ENCODE measurements around the gene AFDN. TPM values are rescaled to one million over a fixed set of nuclear protein-coding genes. Genes with fewer than 3 reads are reported as not detected.
A peak's percentile ranks its signal among the peaks of the same experiment; 100 is the strongest.

The AFDN gene
- total RNA-seq, 2 donors from 2014 or later, result 13.5 to 15.4 TPM

DNA sequence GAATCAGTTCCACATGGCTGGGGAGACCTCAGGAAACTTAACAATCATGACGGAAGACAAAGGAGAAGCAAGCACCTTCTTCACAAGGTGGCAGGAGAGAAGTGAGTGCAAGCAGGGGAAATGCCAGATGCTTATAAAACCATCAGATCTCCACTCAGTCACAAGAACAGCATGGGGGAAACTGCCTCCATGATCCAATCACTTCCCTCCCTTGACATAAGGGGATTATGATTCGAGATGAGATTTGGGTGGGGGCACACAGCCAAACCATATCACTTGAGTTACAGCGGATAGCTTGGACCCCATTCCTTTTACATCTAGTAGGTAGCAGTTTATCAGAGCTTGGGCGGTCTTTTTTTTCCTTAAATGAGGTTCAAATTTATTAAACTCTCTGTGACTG lies 19.1 kb downstream of the AFDN start:
- no peaks in the 10 kb centered on the region for H3K9me3 Mint-ChIP-seq

DNA sequence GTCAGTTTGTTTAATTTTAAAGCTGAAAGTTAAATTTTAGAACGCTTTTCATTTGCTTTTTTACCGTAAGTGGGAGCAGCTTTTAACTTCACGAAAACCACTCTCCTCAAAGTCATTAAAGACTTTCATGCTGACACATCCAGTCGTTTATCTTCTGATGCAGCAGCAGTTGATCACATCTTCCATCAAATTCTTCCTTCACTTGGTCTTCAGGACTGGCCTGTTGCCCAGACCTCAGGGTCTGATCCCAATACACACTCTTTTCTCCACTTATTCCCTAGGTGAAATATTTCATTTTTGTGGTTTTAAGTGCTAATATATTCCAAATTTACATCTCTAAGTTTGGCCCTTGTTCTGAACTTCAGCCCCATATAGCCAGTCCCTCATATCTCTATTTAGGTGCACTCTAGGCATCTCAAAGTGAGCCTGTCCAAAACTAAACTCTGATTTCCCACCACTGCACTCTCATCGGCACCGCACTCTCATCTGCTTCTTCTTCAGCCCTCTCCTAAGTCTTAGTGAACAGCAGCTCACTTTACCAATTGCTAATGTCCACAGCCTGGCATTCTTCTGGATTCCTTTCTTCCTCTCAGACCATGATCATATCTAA lies 20.4 kb downstream of the AFDN start:
- DNase-seq (ENCODE audit: low spot score in 2 of 2) (no peak), ATAC-seq (no peak)
- no peak overlapping the region for H3K27ac Mint-ChIP-seq
- H3K36me3 Mint-ChIP-seq, result no peaks in the 10 kb centered on the region
- no peaks in the 10 kb centered on the region for H3K9me3 Mint-ChIP-seq

More for the DNA sequence above, 19.1 kb downstream of the AFDN start:
- Mint-ChIP-seq H3K27ac (no peak overlapping the region), H3K36me3 (no peaks in the 10 kb centered on the region)
- no peak for ATAC-seq
- no peak for DNase-seq (ENCODE audit: low spot score in 2 of 2)

GRCh38 chr6:167847936-167848335 lies 21.2 kb downstream of the AFDN start:
- no peak for ATAC-seq
- DNase-seq (ENCODE audit: low spot score in 2 of 2), result no peak
- Mint-ChIP-seq H3K27ac (no peak overlapping the region), H3K36me3 (no peaks in the 10 kb centered on the region), H3K9me3 (no peaks in the 10 kb centered on the region)

DNA sequence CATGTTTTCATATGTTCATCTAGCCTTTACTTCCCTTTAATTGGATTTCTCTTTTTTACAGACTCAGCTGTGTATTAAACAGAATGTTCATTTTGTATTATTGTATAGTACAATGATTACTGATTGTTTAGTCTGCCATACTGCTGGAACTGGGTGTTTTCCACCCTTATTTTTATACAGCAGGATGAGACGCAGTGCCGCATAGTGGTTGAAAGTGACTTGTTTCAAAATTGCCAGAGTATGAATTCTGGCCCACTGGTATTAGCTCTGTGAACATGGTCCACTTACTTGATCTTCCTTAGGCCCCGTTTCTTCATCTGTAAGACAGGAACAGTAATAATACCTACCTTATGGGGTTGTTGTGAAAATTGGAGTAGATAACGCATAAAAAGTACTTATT lies 22.1 kb downstream of the AFDN start:
- H3K27ac Mint-ChIP-seq, result no peak overlapping the region
- DNase-seq (ENCODE audit: low spot score in 2 of 2) (no peak), ATAC-seq (no peak)
- H3K9me3 Mint-ChIP-seq, result no peaks in the 10 kb centered on the region
- H3K36me3 Mint-ChIP-seq, result no peaks in the 10 kb centered on the region

- ATAC-seq, result no peak
- Mint-ChIP-seq H3K36me3 (no peaks in the 10 kb centered on the region), H3K27ac (no peak overlapping the region), H3K9me3 (no peaks in the 10 kb centered on the region)
- no peak for DNase-seq (ENCODE audit: low spot score in 2 of 2)
These were observed 23.2 kb downstream of the AFDN start for GRCh38 chr6:167849846-167850459.

GRCh38 chr6:167850782-167851181 lies 24.1 kb downstream of the AFDN start:
- DNase-seq (ENCODE audit: low spot score in 2 of 2), result no peak
- no peak for ATAC-seq
- Mint-ChIP-seq H3K27ac (no peak overlapping the region), H3K36me3 (no peaks in the 10 kb centered on the region), H3K9me3 (no peaks in the 10 kb centered on the region)

GRCh38 chr6:167851370-167851952 lies 24.8 kb downstream of the AFDN start:
- Mint-ChIP-seq H3K36me3 (no peaks in the 10 kb centered on the region), H3K27ac (no peak overlapping the region), H3K9me3 (no peaks in the 10 kb centered on the region)
- DNase-seq (ENCODE audit: low spot score in 2 of 2), result no peak
- ATAC-seq, result no peak

DNA sequence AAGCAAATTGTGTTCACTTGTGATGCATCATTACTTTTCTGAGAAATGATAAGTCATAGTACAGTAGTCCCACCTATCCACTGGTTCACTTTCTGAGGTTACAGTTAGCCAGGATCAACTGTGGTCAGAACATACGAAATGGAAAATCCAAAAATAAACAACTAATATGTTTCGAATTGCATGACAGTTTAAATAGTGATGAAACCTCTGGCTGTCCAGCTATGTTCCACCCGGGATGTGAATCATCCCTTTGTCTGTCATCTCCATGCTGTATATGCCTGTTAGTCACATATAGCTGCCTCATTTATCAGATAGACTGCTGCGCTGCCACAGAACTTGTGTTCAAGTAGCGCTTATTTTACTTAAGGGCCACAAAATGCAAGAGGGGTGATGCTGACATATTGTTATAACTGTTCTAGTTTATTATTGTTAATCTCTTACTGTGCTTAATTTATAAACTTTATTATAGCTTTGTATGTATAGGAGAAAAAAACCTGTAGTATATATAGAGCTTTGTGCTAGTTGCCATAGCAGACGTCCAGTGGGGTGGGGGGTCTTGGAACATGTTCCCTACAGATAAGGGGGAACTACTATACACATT lies 29.2 kb downstream of the AFDN start:
- no peak overlapping the region for H3K27ac Mint-ChIP-seq
- DNase-seq (ENCODE audit: low spot score in 2 of 2) (no peak), ATAC-seq (peak; percentile 68 to 76)
- no peaks in the 10 kb centered on the region for H3K36me3 Mint-ChIP-seq
- peaks cover 0 to 4% of the 10 kb centered on the region in 2 donors for H3K9me3 Mint-ChIP-seq

GRCh38 chr6:167856474-167856873 lies 29.8 kb downstream of the AFDN start:
- DNase-seq (ENCODE audit: low spot score in 2 of 2) (no peak), ATAC-seq (no peak)
- H3K27ac Mint-ChIP-seq, result peak overlapping the region in 1 of 2 donors; percentile 17
- H3K9me3 Mint-ChIP-seq, result peaks cover 0 to 4% of the 10 kb centered on the region in 2 donors
- H3K36me3 Mint-ChIP-seq, result no peaks in the 10 kb centered on the region

DNA sequence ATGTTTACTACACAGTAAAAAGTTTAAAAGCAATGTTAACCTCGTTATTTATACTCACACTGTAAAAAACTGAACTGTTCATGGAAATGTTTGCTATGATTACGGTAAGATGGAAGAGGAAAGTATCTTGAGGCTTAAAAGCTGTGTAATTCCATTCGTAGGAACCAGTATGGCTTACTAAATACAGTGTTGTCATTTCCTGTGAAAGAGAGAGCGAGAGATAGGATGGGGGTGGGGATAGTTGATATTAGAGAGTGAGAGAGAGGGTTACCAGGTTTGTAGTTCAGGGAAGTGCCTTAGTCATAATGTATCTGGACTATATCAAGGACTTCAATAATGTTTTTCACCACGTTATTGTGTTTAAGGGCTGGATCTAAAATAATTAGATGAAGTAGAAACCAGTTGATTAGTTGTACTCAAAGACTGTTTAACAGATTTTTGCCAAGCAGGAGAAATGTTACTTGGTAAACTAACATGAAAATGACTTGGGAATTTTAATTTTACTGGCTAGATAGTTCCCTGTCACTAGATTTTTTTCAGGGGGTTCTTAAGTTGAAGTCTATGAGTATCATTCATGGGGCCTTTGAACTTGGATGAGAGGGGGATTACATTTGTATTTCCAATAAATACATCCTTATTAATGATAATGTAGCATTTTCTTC lies 30.4 kb downstream of the AFDN start:
- ATAC-seq (peak; percentile 63 to 64), DNase-seq (ENCODE audit: low spot score in 2 of 2) (no peak)
- H3K9me3 Mint-ChIP-seq, result peaks cover 0 to 4% of the 10 kb centered on the region in 2 donors
- H3K36me3 Mint-ChIP-seq, result no peaks in the 10 kb centered on the region
- H3K27ac Mint-ChIP-seq, result peak overlapping the region in 1 of 2 donors; percentile 17

DNA sequence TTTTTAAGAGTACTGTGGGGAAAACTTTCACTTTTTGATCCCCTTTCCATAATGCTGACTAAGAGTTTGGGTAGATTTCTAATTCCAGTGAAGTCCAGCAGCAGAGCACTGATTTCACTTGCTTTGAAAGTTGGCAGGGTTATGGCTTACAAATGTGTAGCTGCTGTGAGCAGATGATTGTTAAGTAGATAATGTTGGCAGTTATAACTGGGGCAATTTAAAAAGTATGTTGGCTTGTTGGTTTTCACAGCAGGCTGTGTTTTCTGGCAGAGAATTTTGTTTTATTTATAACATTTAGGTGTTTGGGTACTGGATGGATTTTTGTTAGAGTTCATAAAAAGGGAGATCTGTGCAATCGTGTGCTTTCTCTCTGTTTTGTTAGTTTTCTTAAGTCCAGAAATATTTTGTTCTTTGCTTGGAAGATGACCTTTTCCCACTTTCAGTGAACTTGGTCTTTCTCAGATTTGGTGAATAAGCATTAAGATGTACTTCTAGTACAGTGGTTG lies 31.4 kb downstream of the AFDN start:
- H3K36me3 Mint-ChIP-seq, result no peaks in the 10 kb centered on the region
- H3K27ac Mint-ChIP-seq, result no peak overlapping the region
- no peak for DNase-seq (ENCODE audit: low spot score in 2 of 2)
- no peak for ATAC-seq
- H3K9me3 Mint-ChIP-seq, result peaks cover 0 to 4% of the 10 kb centered on the region in 2 donors

GRCh38 chr6:167858842-167859664 lies 32.3 kb downstream of the AFDN start:
- Mint-ChIP-seq H3K27ac (no peak overlapping the region), H3K9me3 (peaks cover 0 to 4% of the 10 kb centered on the region in 2 donors), H3K36me3 (no peaks in the 10 kb centered on the region)
- ATAC-seq (no peak), DNase-seq (ENCODE audit: low spot score in 2 of 2) (no peak)

DNA sequence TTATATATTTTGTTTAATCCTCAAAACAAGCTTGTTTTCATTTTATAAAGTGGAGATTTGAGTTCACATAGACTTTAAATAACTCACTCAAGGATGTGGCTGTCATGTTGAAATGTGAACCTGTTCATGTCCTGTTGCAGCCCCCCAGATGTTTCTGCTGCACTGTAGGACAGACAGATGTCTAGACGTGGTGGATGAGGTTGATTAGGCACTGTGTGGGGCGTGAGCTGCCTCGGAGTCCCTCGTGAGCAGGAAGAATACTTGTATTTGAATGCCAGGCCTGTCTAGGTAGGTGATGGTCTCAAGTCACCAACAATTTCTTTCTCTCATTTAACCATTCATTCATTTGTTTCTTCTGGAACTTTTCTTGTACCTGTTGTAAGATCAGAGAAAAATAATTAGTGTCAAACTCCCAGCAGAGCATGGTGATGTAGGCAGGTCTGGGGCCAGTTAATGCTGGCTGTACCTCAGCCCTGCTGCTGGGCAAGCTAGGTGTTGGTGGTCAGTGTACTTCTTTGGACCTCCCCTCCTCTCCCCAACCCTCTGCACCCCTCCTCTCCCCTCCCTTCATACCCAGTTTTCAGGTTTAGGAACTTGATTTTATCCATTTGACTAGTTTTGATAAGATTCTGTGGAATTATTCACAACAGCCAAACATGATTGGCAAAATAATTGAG lies 34.0 kb downstream of the AFDN start:
- no peak for DNase-seq (ENCODE audit: low spot score in 2 of 2)
- Mint-ChIP-seq H3K9me3 (peaks cover 0 to 4% of the 10 kb centered on the region in 2 donors), H3K36me3 (no peaks in the 10 kb centered on the region), H3K27ac (no peak overlapping the region)
- ATAC-seq, result no peak

- no peak for ATAC-seq
- Mint-ChIP-seq H3K36me3 (no peaks in the 10 kb centered on the region), H3K27ac (no peak overlapping the region)
These were observed 34.7 kb downstream of the AFDN start for GRCh38 chr6:167861424-167861823.

GRCh38 chr6:167863897-167864296 lies 37.2 kb downstream of the AFDN start:
- no peak for DNase-seq (ENCODE audit: low spot score in 2 of 2)
- ATAC-seq, result no peak
- H3K27ac Mint-ChIP-seq, result no peak overlapping the region
- no peaks in the 10 kb centered on the region for H3K9me3 Mint-ChIP-seq
- peaks cover 0 to 2% of the 10 kb centered on the region in 2 donors for H3K36me3 Mint-ChIP-seq

More at GRCh38 chr6:167861424-167861823, 34.7 kb downstream of the AFDN start:
- peaks cover 0 to 4% of the 10 kb centered on the region in 2 donors for H3K9me3 Mint-ChIP-seq
- DNase-seq (ENCODE audit: low spot score in 2 of 2), result no peak

DNA sequence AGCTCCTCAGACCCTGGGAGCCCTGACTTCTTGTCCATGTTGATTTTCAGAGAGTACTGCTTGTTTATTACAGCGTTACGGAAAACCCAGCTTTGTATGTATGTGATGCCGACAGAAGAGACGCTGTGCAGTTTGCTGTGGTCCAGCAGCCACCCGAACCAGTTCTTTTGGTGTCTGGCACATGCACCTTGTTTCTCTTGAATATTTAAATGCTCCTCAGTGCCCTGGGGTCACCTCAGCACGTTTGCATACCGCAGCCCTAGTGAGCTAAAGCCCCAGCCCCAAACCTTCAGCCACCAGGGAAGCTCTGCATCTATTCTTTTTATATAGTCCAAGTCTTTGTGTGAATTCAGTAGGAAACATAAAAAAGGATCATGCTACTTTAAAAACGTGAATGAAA lies 39.9 kb downstream of the AFDN start:
- ATAC-seq (no peak), DNase-seq (ENCODE audit: low spot score in 2 of 2) (no peak)
- H3K36me3 Mint-ChIP-seq, result peaks cover 0 to 4% of the 10 kb centered on the region in 2 donors
- no peaks in the 10 kb centered on the region for H3K9me3 Mint-ChIP-seq
- H3K27ac Mint-ChIP-seq, result no peak overlapping the region

All from activated naive CD4-positive, alpha-beta T cell treated with anti-CD3 and anti-CD28 coated beads, Interleukin-2, amount 50 U/mL, for 72 hours (primary cell).